Right ventricle myocardium superior (tissue), 1 donor: ENCODE measurements around the gene HCAR2. TPM values are rescaled to one million over a fixed set of nuclear protein-coding genes. Genes with fewer than 3 reads are reported as not detected.
"Not testable (repeated sequence)": the region's sequence is repeated elsewhere in the genome, so short reads cannot be mapped to it uniquely, and the experiment has no call there.

Source experiments
- ATAC-seq: fragments of 200-7000 bp; cut with Tn5 transposase; one replicate; pipeline ENCODE4 v1.9.1; 2020; ENCODE audit warnings: mild to moderate bottlenecking; ENCODE audit not compliant: poor library complexity
- DNase-seq: peaks from one replicate; pipeline ENCODE4 v3.0.0-alpha.2; 2020
- intact Hi-C: fragments of 100-400 bp; cut with DNase I; formaldehyde crosslinking; loops from one replicate; pipeline ENCODE4 v1.11.2; 2022
- total RNA-seq: library from RNA; stranded (reverse); fragmentation: NEBNext Ultra II Directional; extraction: Animal tissue kit (Norgen Biotek cat#: 25700); gene quantifications from one replicate; pipeline ENCODE4 v1.2.1, GENCODE V29; 2021
- donor health status: DM: no; HTN: yes; CAD: no; lungs with severe emphysema.

HCAR2 gene
- total RNA-seq, 1 donor from 2014 or later: 0.27 TPM

- no peak for DNase-seq
These were observed 19.2 kb upstream of the HCAR2 start for GRCh38 chr12:122722387-122722786.

GRCh38 chr12:122721057-122721545, 17.9 kb upstream of the HCAR2 start:
- DNase-seq (no peak), ATAC-seq (no peak)
- intact Hi-C loops: no loop called here

More at GRCh38 chr12:122722387-122722786, 19.2 kb upstream of the HCAR2 start:
- intact Hi-C loops: no loop called here
- no peak for ATAC-seq

GRCh38 chr12:122716658-122717057, 13.5 kb upstream of the HCAR2 start, which contains the start of gene HCAR3:
HCAR3 (minus strand) TSS chr12:122716811; CDS start chr12:122716737, 74 bp downstream.
- intact Hi-C loops: not testable (repeated sequence)

GRCh38 chr12:122715211-122715610, 12.1 kb upstream of the HCAR2 start:
- intact Hi-C loops, DNase-seq, ATAC-seq: not testable (repeated sequence)

More at GRCh38 chr12:122716658-122717057, 13.5 kb upstream of the HCAR2 start, which contains the start of gene HCAR3:
- not testable (repeated sequence) for ATAC-seq, DNase-seq

- intact Hi-C loops, DNase-seq: not testable (repeated sequence)
- ATAC-seq: peak; percentile 52
These were observed 10.5 kb upstream of the HCAR2 start for GRCh38 chr12:122713491-122714188.

- intact Hi-C loops, DNase-seq, ATAC-seq: not testable (repeated sequence)
These were observed 8.1 kb upstream of the HCAR2 start for GRCh38 chr12:122711266-122711665.

GRCh38 chr12:122710341-122710740, 7.2 kb upstream of the HCAR2 start:
- DNase-seq, intact Hi-C loops, ATAC-seq: not testable (repeated sequence)

- ATAC-seq, intact Hi-C loops, DNase-seq: not testable (repeated sequence)
These were observed 6.1 kb upstream of the HCAR2 start for GRCh38 chr12:122709287-122709686.

- intact Hi-C loops, DNase-seq, ATAC-seq: not testable (repeated sequence)
These were observed 684 bp upstream of the HCAR2 start for GRCh38 chr12:122703841-122704240.

GRCh38 chr12:122701481-122701880, 1.7 kb downstream of the HCAR2 start:
- ATAC-seq, DNase-seq, intact Hi-C loops: not testable (repeated sequence)

GRCh38 chr12:122700038-122700710, 3.0 kb downstream of the HCAR2 start:
- ATAC-seq, DNase-seq, intact Hi-C loops: not testable (repeated sequence)

- ATAC-seq, DNase-seq, intact Hi-C loops: not testable (repeated sequence)
These were observed 6.2 kb downstream of the HCAR2 start for GRCh38 chr12:122696922-122697321.

GRCh38 chr12:122691566-122691965, 11.6 kb downstream of the HCAR2 start:
- ATAC-seq: no peak
- intact Hi-C loops: no loop called here
- no peak for DNase-seq

GRCh38 chr12:122688291-122688690, 14.9 kb downstream of the HCAR2 start:
- DNase-seq (no peak), ATAC-seq (no peak)
- intact Hi-C loops: no loop called here

- intact Hi-C loops: no loop called here
- ATAC-seq (no peak), DNase-seq (no peak)
These were observed 16.1 kb downstream of the HCAR2 start for GRCh38 chr12:122687086-122687485.

- DNase-seq (no peak), ATAC-seq (no peak)
- intact Hi-C loops: no loop called here
These were observed 16.6 kb downstream of the HCAR2 start for GRCh38 chr12:122686538-122686937.

GRCh38 chr12:122684297-122684813, 18.8 kb downstream of the HCAR2 start:
- ATAC-seq: no peak
- intact Hi-C loops: no loop called here

GRCh38 chr12:122681814-122682213, 21.3 kb downstream of the HCAR2 start:
- no peak for ATAC-seq
- no peak for DNase-seq
- intact Hi-C loops: no loop called here

More at GRCh38 chr12:122684297-122684813, 18.8 kb downstream of the HCAR2 start:
- DNase-seq: no peak

GRCh38 chr12:122680989-122681388, 22.2 kb downstream of the HCAR2 start:
- ATAC-seq, DNase-seq, intact Hi-C loops: not testable (repeated sequence)
